Stomach smooth muscle (tissue), 2 donors: Measurements from ENCODE around the gene HRH3.

ENCODE experiments used
- H3K27ac ChIP-seq: one replicate; pipeline ENCODE4 v1.7.0; 2013; ENCODE audit warnings: mild to moderate bottlenecking, low read length, inconsistent platforms
- H3K27me3 ChIP-seq, 2 donors: one replicate each; pipeline ENCODE4 v1.7.0; 2013; ENCODE audit warnings: low read length in 2 of 2; ENCODE audit not compliant: insufficient read depth in 2 of 2, control insufficient read depth in 1 of 2
- H3K36me3 ChIP-seq, 2 donors: one replicate each; pipeline ENCODE4 v1.7.0; 2013; ENCODE audit warnings: low read length in 2 of 2; ENCODE audit not compliant: control insufficient read depth in 2 of 2, insufficient read depth in 2 of 2
- H3K4me1 ChIP-seq: one replicate; pipeline ENCODE4 v1.7.0; 2013; ENCODE audit warnings: low read length; ENCODE audit not compliant: control insufficient read depth, insufficient read depth
- H3K4me3 ChIP-seq, 2 donors: one replicate each; pipeline ENCODE4 v1.7.0; 2013; ENCODE audit warnings: low read length in 2 of 2
- H3K9ac ChIP-seq, 2 donors: one replicate each; pipeline ENCODE4 v1.7.0; 2013; ENCODE audit warnings: low read length in 2 of 2, mild to moderate bottlenecking in 1 of 2
- H3K9me3 ChIP-seq, 2 donors: one replicate each; pipeline ENCODE4 v1.7.0; 2013; ENCODE audit warnings: low read length in 2 of 2; ENCODE audit not compliant: control insufficient read depth in 2 of 2
- donor health status: healthy.
- donor health status: Pancreatic carcinoma.

The HRH3 gene

DNA sequence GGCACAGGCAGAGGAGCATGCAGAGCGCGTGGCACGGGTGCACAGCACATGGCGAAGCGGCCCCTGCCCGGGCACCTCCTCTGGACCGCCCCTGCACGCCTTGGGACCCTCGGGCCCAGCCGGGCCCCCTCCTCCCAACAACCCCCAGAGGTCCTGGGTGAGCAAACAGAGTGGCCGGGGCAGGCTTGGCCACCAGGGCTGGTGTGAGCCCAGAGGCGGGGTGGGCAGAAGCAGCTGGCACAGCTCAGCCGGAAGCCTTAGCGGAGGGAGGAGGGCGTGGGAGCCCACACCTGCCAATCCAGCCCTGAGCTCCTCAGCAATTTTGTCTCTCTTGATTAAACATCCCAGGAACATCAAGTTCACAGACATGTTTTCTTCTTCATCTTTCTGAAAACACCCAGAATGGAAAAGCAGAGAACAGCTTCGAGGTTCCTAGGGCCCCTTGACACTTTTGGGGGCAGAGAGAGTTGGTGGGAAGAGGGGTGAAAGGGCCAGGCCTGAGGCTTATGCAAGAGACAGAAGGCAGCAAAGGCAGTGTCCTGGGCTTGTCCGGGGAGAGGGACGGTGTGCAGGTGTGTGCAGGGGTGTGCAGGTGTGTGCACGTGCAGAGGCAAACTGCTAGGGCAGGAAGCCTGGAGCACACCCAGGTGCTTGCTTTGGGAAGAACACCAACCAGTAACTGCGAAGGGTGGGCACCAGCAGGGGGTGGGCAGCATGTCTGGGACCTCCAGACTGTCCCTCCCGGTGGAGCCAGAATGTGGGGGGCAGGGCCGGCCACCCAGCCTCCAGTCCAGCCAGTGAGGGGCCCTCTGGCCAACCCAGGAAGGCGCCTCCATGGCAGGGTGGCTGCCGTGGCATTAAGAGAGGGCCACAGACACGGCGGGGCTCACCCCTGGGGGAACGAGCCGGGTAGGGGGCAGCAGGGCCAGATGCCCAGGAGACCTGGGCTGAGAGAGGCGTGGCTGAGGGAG, 4.8 kb downstream of the HRH3 start:
- Histone ChIP-seq H3K4me3 (no peak overlapping the region), H3K27ac (no peak overlapping the region), H3K4me1 (peaks cover 6% of the 10 kb centered on the region), H3K27me3 (peaks cover 55 to 66% of the 10 kb centered on the region in 2 donors), H3K9me3 (no peaks in the 10 kb centered on the region), H3K36me3 (no peaks in the 10 kb centered on the region), H3K9ac (no peak overlapping the region)

DNA sequence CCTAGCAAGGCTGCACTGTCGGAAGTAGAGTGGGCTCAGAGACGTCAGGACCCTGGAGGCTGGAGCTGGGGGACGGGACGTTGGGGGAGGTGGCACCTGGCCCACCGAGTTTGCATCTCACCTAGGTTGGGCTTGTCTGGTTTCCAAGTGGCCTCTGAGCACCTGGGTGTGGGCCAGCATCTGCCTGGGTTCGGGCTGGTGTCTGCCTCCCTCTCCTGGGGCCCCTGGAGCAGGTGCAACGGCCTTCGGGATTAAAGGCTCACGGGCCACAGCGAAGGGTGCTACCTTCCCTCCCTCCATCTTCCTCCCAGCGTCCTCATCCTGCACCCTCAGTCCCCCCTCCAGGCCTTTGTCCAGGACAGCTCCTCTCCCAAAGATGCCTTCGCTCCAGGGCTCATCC, 6.0 kb downstream of the HRH3 start:
- H3K4me3 ChIP-seq: no peak overlapping the region
- no peaks in the 10 kb centered on the region for H3K36me3 ChIP-seq
- H3K4me1 ChIP-seq: no peaks in the 10 kb centered on the region
- peaks cover 62 to 71% of the 10 kb centered on the region in 2 donors for H3K27me3 ChIP-seq
- no peak overlapping the region for H3K27ac ChIP-seq
- no peak overlapping the region for H3K9ac ChIP-seq
- H3K9me3 ChIP-seq: no peaks in the 10 kb centered on the region

DNA sequence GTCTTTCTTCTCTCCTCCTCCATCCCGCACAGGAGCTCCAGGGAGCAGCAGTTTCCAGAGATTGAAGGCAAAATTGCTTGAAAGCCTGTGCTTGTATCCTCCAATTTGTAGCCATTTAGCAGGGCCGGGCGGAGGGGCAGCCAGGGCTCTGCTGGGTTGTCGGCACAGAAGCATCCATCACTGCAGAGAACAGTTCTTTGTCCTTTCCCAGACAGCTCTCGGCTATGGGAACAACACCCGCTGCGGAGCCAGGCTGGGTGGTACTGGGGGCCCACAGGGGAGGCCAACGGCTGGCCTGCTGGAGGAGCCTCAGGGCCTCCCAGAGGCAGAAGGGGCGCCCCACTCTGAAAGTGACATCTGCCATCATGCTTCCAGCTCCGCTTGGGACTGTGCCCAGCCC, 7.8 kb downstream of the HRH3 start:
- Histone ChIP-seq H3K9ac (no peak overlapping the region), H3K4me1 (no peaks in the 10 kb centered on the region), H3K27ac (no peak overlapping the region), H3K9me3 (no peaks in the 10 kb centered on the region), H3K4me3 (no peak overlapping the region), H3K27me3 (peaks cover 50 to 54% of the 10 kb centered on the region in 2 donors), H3K36me3 (no peaks in the 10 kb centered on the region)

DNA sequence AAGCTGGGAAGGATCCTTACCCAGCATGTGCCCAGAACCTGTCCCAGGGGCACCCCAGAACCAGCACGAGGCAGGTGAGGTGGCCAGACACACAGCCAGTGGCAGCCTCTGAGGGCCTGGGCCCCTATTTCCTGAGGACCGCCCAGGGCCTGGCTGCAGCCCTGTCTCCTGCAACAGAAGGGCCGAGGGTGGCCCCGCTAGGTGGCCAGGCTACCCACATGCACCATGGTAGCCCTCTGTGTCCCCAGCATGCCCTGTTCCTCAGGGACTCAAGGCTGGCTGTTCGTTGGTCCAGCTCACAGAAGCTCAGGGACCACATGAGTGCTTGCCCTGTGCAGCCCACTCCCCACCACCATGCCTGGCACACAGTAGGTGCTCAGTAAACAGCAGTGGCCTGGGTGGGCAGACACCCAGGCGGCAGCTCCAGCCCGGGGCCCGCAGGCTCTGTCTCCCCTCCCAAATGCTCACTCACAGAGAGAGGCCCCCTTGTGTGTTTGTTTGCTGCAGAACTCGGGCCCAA, 8.2 kb downstream of the HRH3 start:
- no peaks in the 10 kb centered on the region for H3K9me3 ChIP-seq
- no peak overlapping the region for H3K4me3 ChIP-seq
- H3K4me1 ChIP-seq: no peaks in the 10 kb centered on the region
- H3K36me3 ChIP-seq: no peaks in the 10 kb centered on the region
- H3K27me3 ChIP-seq: peaks cover 46 to 50% of the 10 kb centered on the region in 2 donors
- no peak overlapping the region for H3K27ac ChIP-seq
- no peak overlapping the region for H3K9ac ChIP-seq

DNA sequence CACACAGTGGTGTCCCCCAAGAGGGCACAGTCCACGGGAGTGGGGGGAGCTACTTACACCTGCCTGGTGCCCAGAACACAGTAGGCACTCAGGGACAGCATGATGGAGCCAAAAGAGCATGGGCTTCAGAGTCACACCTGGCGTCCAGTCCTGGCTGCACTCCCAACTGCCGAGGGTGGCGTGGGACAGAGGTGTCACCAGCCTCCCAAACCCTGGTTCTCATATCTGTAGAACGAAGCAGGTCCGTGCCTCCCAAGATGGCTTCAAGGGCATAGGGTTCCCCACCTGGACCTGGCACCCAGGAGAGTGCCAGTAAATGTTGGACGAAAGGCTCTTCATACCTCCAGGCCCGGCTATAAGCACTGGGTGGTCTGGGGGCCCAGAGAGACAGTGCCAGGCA, 8.9 kb downstream of the HRH3 start:
- Histone ChIP-seq H3K36me3 (no peaks in the 10 kb centered on the region), H3K27me3 (peaks cover 45 to 50% of the 10 kb centered on the region in 2 donors), H3K9ac (no peak overlapping the region), H3K4me3 (no peak overlapping the region), H3K27ac (no peak overlapping the region), H3K9me3 (no peaks in the 10 kb centered on the region), H3K4me1 (no peaks in the 10 kb centered on the region)

DNA sequence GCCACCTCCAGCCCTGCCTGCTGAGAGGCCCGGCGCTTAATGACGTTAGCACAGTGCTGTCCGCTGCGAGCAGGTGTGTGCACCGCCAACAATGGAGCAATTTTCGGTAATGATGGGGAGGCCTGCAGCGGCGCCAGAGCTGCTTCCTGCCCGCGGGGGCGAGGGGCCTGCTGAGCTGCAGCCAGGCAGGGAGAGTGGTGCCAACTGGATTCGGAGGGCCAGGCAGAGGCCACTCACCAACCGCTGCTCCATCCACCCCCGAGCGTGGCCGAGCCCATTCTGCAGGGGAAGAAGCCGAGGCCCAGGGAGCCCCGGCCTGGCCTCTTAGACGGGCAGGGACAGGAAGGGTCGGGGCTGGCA, 9.6 kb downstream of the HRH3 start:
- no peaks in the 10 kb centered on the region for H3K4me1 ChIP-seq
- H3K9me3 ChIP-seq: no peaks in the 10 kb centered on the region
- H3K9ac ChIP-seq: no peak overlapping the region
- H3K4me3 ChIP-seq: no peak overlapping the region
- H3K27me3 ChIP-seq: peaks cover 45% of the 10 kb centered on the region in 2 donors
- H3K36me3 ChIP-seq: no peaks in the 10 kb centered on the region
- H3K27ac ChIP-seq: no peak overlapping the region

DNA sequence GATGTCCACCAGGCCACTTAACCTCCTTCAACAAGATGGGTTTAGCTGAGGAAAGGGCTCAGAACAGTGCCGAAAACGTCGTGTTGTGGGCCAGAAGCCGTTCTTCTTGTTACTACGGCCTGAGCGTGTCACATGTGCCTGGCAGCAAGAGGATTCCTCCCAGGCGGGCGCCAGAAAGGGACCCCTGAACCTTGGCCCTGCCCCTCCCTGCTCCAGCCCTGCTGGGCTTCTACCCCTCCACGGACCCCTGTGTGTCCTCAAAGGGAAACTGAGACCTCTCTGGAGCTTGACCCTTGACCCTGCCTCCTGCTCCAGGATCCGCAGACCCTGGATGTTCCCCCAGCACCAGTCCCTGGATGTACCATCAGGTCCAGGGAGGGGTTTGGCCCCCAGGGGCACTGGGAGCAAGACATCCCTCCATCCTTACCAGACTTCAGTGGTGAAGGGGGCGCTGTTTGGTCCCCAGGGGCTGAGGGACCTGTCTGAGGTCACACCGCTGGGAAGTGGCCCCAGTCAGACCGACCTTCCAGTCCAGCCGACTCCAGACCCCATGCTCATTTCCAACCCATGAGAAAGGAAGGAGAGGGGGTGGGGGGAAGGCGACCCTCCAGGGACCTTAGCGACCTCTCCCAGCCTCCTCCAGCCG, 10.1 kb downstream of the HRH3 start:
- no peaks in the 10 kb centered on the region for H3K9me3 ChIP-seq
- H3K27ac ChIP-seq: no peak overlapping the region
- no peaks in the 10 kb centered on the region for H3K4me1 ChIP-seq
- no peaks in the 10 kb centered on the region for H3K36me3 ChIP-seq
- no peak overlapping the region for H3K4me3 ChIP-seq
- H3K9ac ChIP-seq: no peak overlapping the region
- peaks cover 40% of the 10 kb centered on the region in 2 donors for H3K27me3 ChIP-seq

DNA sequence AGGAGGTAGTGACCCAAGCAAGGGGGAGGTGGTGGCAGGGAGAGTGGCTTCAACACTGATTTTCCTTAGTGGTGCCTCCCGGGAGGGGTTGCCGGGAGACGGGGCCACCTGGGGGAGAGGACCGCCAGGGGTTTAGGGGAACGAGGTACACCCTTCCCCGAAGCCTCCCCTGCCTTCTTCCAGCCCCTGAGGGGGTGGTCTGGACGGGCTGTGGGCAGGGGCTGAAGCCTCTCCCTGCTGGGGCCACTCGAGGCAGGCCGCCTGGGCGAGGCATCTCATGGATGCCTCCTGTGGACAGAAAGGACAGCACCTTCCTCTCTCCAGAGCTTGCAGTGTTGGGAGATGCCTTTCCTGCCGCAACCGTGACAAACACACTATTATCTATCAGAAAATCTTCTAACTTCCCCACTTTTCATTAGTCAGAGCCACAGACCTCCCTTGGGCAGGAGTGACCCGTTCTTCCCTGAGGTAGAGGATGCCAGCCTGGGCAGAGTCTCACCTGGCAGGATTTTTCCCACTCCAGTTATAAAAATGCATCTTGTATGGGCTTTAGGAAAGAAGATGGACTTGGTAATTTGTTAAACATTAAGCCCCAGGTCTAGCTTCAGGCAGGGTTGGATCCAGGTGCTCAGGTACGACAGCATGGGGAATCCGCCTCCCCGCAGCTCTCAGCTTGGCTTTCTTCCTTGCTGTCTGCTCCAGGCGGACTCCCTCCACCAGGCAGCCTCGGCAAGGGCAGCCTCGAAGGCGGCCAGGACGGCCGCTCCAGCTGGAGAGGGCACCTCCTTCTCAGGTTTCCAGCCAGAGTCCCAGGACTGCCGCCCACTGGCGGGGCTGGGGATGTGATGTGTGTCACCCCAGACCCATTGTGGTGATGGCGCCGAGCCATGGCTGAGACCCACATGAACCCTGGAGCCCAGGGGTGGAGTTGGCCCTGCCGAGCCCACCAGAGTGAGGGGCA, 11.0 kb downstream of the HRH3 start:
- Histone ChIP-seq H3K4me1 (no peaks in the 10 kb centered on the region), H3K27ac (no peak overlapping the region), H3K36me3 (no peaks in the 10 kb centered on the region), H3K9me3 (no peaks in the 10 kb centered on the region), H3K4me3 (no peak overlapping the region), H3K27me3 (peaks cover 32 to 33% of the 10 kb centered on the region in 2 donors), H3K9ac (no peak overlapping the region)

DNA sequence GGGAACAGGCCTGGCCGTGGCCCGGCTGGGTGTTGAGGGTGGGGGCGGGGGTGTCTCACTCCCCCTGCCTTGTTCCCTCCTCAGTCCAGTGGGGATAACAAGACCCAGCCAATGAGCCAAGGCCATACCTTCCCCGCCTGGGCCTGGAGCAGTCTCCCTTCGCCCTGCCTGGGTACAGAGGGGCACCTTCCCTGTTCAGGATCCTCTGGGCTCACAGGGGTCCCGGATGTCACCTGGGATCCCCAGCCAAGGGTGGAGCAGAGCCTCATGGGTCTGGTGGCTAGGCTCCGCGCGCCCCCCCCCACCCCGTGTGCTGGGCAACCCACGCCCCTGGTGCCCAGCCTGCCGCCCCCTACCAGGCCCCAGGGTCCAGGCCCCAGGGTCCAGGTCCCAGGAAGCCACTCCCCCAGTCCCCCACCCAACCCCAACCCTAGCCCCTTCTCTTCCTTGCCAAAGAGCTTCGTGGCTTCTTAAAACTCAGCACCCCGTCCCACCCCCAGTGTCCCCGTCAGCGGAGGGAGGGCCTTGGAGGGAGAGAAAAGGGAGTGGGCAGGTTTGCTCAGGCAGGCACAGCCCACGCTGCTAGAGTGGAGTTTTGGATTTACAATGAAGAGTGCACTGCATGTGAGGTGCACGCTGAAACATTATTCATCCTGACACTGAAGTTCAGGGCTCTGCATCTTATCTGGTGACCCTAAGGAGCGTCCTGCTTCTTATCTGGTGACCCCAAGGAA, 11.8 kb downstream of the HRH3 start:
- H3K27me3 ChIP-seq: peaks cover 29 to 32% of the 10 kb centered on the region in 2 donors
- no peak overlapping the region for H3K27ac ChIP-seq
- H3K9me3 ChIP-seq: no peaks in the 10 kb centered on the region
- no peaks in the 10 kb centered on the region for H3K4me1 ChIP-seq
- H3K36me3 ChIP-seq: peaks cover 0 to under 1% of the 10 kb centered on the region in 2 donors
- no peak overlapping the region for H3K9ac ChIP-seq
- no peak overlapping the region for H3K4me3 ChIP-seq

DNA sequence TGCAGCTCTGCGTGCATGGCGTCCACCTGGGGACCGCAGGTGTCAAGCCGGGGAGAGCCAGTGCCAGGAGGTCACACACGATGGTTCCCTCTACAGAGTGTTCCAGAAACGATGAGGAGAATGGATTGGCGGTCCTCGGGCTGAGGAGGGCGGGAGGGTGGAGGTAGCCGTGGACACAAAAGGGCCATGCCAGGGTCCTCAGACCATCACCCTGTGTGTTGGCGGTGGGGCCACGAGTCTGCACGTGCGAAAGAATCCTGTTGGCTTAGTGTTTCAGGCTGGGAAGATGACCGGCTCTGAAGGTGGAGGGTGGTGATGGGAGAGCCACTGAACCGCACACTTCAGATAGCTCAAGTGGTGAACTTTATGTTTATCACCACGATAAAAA, 13.7 kb downstream of the HRH3 start:
- no peak overlapping the region for H3K9ac ChIP-seq

More for the DNA sequence above, 13.7 kb downstream of the HRH3 start:
- H3K4me3 ChIP-seq: no peak overlapping the region
- H3K36me3 ChIP-seq: peaks cover 8 to 9% of the 10 kb centered on the region in 2 donors
- no peaks in the 10 kb centered on the region for H3K9me3 ChIP-seq
- no peak overlapping the region for H3K27ac ChIP-seq
- H3K27me3 ChIP-seq: peaks cover 17 to 20% of the 10 kb centered on the region in 2 donors
- H3K4me1 ChIP-seq: no peaks in the 10 kb centered on the region
